GM04504 (cell line): ENCODE results near the gene ERP29.
"Not testable (repeated sequence)": the region's sequence is repeated elsewhere in the genome, so short reads cannot be mapped to it uniquely, and the experiment has no call there.

ENCODE experiments used
- DNase-seq: peaks from one replicate; pipeline ENCODE4 v3.0.0-alpha.2; 2012; ENCODE audit warnings: low read depth

Gene ERP29

DNA sequence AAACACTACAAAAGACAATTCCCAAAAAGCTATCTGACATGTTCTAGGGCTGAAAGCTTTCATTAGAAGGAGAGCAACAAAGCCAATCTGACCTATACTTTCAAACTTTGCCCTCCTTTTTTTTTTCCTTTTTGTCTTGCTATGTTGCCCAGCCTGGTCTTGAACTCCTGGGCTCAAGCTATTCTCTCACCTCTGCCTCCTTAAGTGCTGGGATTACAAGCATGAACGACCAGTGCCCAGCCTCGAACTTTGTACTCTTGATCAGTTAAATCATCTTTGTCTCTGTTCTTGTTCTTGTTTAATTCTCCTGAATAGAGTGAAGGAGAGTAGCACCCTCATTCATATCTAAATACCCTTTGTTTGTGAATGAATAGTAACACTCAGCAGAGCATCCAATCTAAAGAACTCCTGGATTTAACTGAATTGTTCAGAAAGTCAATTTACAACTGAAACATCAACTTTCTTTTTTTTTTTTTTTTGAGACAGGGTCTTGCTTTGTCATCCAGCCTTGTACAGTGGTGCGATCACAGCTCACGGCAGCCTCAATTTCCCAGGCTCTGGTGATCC lies 22.1 kb downstream of the ERP29 start:
- no peak for DNase-seq

DNA sequence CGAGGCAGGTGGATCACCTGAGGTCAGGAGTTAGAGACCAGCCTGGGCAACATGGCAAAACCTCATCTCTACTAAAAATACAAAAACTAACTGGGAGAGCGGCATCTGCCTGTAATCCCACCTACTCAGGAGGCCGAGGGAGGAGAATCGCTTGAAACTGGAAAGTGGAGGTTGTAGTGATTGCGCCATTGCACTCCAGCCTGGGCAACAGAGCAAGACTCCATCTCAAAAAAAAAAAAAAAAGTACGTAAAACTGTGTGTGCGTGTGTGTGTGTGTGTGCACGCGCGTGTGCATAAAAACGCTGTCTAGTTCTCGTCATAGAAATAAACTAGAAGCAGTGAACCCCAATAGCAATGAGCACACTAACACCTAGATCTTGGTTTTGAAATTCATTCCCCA lies 23.4 kb downstream of the ERP29 start:
- not testable (repeated sequence) for DNase-seq

DNA sequence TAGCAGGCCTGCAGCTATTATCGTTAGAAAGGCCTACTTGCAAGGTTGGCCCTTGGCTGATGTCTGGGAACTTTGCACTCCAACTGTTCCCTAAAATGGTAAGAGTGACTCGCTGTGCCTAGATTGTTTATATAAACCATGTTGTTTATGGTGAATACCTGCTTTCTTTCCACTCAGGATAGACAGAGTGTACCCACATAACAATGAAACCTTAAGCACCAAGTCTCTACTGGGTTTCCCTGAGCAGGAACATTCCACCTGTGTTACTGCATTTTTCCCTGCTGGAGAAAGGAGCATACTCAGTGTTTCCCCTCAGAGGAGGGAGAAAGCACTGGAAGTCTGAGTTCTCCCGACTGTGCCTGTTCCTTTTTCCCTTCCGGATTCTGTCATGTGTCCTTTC lies 32.8 kb downstream of the ERP29 start:
- DNase-seq = no peak

DNA sequence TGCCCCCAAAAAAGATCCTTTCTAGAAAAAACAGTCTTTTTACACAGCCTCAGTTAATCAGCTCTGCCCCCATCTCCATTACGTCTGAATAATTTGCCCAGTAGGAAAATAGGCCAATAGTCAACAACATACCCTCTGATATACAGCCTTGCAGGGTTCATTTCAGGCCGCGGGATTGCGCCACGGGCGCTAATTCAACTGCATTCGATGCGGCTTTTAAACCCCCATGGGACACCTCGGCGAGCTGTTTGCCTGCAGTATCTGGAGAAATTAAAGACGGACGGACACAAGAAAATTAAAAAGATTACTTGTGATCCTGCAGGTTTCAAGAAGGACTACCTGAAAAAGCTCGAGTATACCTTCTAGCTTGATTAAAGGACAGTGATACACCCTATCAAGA lies 36.1 kb downstream of the ERP29 start:
- DNase-seq = no peak

DNA sequence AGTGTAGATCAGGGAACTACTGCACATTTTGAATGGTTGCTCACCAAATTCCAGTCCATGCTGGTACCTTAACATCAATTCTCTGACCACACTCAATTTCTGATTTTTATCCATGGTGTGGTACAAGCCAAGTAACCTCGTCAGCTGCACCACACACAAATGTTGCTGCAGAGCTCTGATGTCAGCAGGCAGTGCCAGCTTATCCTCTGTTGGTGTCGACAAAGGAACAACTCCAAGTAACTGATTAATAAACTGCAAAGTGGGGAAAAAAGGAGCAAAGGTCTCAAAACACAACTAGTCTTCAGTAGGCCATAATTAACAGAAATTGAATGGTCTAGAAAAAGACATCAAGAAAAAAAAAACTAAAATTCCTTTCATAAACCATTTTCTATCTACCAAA lies 47.9 kb downstream of the ERP29 start:
- DNase-seq = no peak

DNA sequence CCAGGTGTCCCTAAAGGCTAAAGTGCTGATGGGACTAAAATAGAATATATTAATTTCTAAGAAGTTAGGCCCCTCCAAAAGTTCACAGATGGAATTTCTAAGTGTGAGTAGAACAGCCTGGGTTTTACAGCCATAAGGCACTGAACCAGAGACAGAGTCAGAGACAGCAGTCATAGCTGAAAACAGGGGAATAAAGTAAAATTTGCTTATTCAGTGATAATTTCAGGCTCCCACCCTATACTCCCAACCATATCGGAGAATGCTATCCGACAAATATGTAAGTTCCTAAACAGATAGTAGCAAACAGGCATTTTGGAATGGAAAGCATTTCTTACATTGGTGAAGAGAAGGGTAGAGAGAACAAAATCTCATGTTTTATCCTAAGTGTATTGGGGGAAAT lies 50.0 kb downstream of the ERP29 start:
- DNase-seq = no peak

DNA sequence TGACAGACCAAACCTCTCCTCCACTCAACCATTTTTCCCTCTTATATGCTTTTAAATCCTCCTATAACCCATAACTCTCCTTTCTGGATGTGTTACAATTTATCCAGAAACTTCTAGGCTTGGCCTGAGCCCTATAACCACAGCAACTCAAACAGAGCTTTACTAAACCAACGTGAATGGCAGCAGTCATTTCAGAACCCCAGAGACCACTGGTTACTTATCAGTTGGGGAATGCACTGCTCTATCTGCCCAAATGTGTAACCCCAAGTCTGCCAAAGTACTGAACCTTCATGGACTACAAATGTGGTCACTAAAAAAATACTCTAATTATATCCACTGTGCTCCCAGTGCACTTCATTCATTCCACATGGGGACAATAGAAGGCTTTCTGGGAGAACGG lies 53.3 kb downstream of the ERP29 start:
- DNase-seq = no peak
